Measurements from ENCODE around the gene NTN5. TPM values are rescaled to one million over a fixed set of nuclear protein-coding genes. Genes with fewer than 3 reads are reported as not detected.

Gene NTN5
- total RNA-seq, 1 donor from 2014 or later = 0.30 TPM

DNA sequence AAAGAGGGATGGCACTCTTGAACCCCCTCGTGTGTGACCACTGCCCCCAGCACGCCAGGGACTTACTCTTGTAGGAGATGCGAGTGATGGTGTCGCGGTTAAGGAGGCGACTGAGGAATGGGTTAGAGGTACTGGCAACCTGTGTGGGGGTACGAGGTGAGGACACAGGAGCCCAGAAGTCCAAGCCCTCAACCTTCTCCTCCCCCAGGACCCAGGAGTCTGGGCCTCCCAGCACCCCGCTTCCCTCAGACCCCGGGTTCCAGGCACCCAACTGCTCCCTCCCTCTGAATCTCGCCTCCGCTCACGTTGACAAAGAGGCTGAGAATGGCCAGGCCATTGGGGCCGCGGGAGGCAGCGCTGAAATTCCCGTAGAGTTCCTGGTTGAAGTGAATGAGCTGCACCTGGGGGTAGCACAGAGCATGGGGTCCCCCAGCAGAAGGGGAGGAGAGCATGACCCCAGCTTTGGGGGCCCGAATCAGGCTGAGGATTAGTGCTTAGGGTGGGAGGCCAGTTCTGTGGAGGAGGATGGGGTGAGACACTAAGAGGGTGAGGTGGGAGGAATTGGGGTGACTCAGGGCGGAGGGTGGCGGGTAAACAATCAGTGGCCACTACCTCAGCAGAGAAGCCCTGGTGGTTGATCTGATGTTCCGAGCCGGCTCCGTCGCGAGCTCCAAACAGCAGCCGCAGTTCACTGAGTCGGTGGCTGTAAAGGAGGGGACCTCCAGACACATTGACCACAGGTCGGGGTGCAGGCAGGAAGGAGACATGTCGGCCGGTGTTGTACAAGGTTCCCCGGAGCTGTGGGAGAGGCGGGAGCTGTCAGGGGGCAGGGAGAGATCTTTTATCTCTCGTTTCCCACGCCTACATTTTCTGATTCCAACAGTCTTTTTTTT is 33.1 kb downstream of the NTN5 start:
- intact Hi-C loops (cut with micrococcal nuclease) = loop anchor here (5.0 to 10.0 kb wide), 7 partner anchors 307 to 1238 kb away; partner anchors contain the start of genes AKT1S1, ALDH16A1, BCL2L12 and C19orf73
- no peaks in the 10 kb centered on the region for H3K9me3 Mint-ChIP-seq
- peak; percentile 64 for DNase-seq
- peaks cover 2% of the 10 kb centered on the region for H3K27me3 Mint-ChIP-seq
- H3K27ac Mint-ChIP-seq = peak overlapping the region; percentile 77
- peaks cover 36% of the 10 kb centered on the region for H3K4me1 Mint-ChIP-seq
- no peak overlapping the region for H3K4me3 Mint-ChIP-seq
- peaks cover 2% of the 10 kb centered on the region for H3K36me3 Mint-ChIP-seq (ENCODE audit: low read depth)

- Mint-ChIP-seq H3K9me3 (no peaks in the 10 kb centered on the region), H3K4me3 (peak overlapping the region; percentile 86), H3K36me3 (ENCODE audit: low read depth) (peaks cover 2% of the 10 kb centered on the region), H3K4me1 (peaks cover 35% of the 10 kb centered on the region), H3K27ac (peak overlapping the region; percentile 99), H3K27me3 (peaks cover 2% of the 10 kb centered on the region)
- intact Hi-C loops (cut with micrococcal nuclease) = loop anchor here (1.0 to 10.0 kb wide), 8 partner anchors 20 to 1238 kb away; partner anchors contain the start of genes AKT1S1, ALDH16A1, BCL2L12 and C19orf73
- DNase-seq = peak; percentile 72
Observed at GRCh38 chr19:48638831-48639381, 33.9 kb downstream of the NTN5 start.

GRCh38 chr19:48637948-48638830 is 34.6 kb downstream of the NTN5 start:
- peaks cover 35% of the 10 kb centered on the region for H3K4me1 Mint-ChIP-seq
- peaks cover 2% of the 10 kb centered on the region for H3K36me3 Mint-ChIP-seq (ENCODE audit: low read depth)
- peak; percentile 94 for DNase-seq
- H3K4me3 Mint-ChIP-seq = peak overlapping the region; percentile 86
- H3K9me3 Mint-ChIP-seq = no peaks in the 10 kb centered on the region
- H3K27ac Mint-ChIP-seq = peak overlapping the region; percentile 99
- peaks cover 2% of the 10 kb centered on the region for H3K27me3 Mint-ChIP-seq
- intact Hi-C loops (cut with micrococcal nuclease) = loop anchor here (1.0 to 10.0 kb wide), 10 partner anchors 8 to 1239 kb away; partner anchors contain the start of genes AKT1S1, ALDH16A1, BCL2L12 and C19orf73

- H3K27me3 Mint-ChIP-seq = peaks cover 2% of the 10 kb centered on the region
- H3K36me3 Mint-ChIP-seq (ENCODE audit: low read depth) = peaks cover 2% of the 10 kb centered on the region
- peak overlapping the region; percentile 99 for H3K27ac Mint-ChIP-seq
- H3K9me3 Mint-ChIP-seq = no peaks in the 10 kb centered on the region
- H3K4me3 Mint-ChIP-seq = peak overlapping the region; percentile 86
- peaks cover 35% of the 10 kb centered on the region for H3K4me1 Mint-ChIP-seq
- intact Hi-C loops (cut with micrococcal nuclease) = loop anchor here (1.0 to 10.0 kb wide), 9 partner anchors 9 to 1240 kb away; partner anchors contain the start of genes AKT1S1, ALDH16A1, BCL2L12 and C19orf73
- peak; percentile 100 for DNase-seq
Observed at GRCh38 chr19:48637449-48637947, 35.3 kb downstream of the NTN5 start.

GRCh38 chr19:48636859-48637448 is 35.9 kb downstream of the NTN5 start, which contains the start of gene DBP:
Gene DBP, minus strand, starts transcription at chr19:48637379. Its CDS starts 385 bp downstream, at chr19:48636994.
- peak within 1 kb of the TSS; percentile 86 for H3K4me3 Mint-ChIP-seq
- H3K27me3 Mint-ChIP-seq = peaks cover 2% of the 10 kb centered on the region
- peaks cover 2% of the 10 kb centered on the region for H3K36me3 Mint-ChIP-seq (ENCODE audit: low read depth)
- no peak for DNase-seq
- no peaks in the 10 kb centered on the region for H3K9me3 Mint-ChIP-seq
- peak within 1 kb of the TSS; percentile 99 for H3K27ac Mint-ChIP-seq
- intact Hi-C loops (cut with micrococcal nuclease) = loop anchor here (1.0 to 10.0 kb wide), 9 partner anchors 9 to 1240 kb away; partner anchors contain the start of genes AKT1S1, ALDH16A1, BCL2L12 and C19orf73
- peaks cover 35% of the 10 kb centered on the region for H3K4me1 Mint-ChIP-seq

DNA sequence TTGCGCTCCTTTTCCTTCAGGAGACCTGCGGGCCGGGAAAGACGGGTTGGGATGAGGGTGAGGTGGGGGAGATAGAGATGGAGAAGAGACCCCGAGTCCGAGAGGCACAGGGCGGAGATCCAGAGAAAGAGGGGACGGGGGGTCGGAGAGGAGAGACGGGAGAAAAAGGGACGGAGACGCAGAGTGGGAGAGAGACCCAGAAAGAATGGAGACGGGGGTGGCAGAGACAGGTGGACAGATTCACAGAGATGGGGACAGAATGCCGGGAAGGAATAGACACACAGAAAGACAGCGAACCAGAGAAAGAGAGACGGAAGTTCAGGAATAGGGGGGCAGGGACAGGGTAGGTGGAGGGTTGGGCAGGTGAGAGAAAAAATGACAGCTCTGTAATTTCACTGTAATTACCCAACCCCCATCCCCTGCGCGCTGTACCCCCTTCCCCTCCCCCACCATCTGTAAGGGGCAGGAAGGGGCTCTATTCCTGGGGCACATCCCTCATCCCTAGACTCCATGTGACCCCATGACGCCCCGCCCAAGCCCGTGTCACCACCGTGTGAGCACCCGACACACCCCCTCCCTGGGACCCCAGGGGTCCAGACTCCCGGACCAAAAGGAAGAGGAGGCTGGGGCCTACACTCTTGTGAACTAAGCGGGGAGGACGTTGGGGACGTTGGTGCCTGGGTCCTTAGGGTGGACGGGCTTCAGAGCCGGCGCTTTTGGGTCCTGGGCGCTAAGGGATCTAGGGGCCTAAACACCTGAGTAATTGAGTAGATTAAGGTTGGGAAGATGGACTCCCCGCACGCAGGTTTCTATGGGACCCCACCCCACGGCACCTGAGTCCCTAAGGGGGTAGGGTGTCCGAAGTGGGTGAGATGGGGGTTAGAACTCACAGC is 36.6 kb downstream of the NTN5 start:
- intact Hi-C loops (cut with micrococcal nuclease) = loop anchor here (2.0 to 10.0 kb wide), 8 partner anchors 85 to 1241 kb away; partner anchors contain the start of genes AKT1S1, ALDH16A1, BCL2L12 and C19orf73
- Mint-ChIP-seq H3K27me3 (no peaks in the 10 kb centered on the region), H3K9me3 (no peaks in the 10 kb centered on the region), H3K27ac (peak overlapping the region; percentile 86), H3K4me1 (peaks cover 35% of the 10 kb centered on the region), H3K36me3 (ENCODE audit: low read depth) (peaks cover 2% of the 10 kb centered on the region), H3K4me3 (peak overlapping the region; percentile 86)
- DNase-seq = peak; percentile 78

DNA sequence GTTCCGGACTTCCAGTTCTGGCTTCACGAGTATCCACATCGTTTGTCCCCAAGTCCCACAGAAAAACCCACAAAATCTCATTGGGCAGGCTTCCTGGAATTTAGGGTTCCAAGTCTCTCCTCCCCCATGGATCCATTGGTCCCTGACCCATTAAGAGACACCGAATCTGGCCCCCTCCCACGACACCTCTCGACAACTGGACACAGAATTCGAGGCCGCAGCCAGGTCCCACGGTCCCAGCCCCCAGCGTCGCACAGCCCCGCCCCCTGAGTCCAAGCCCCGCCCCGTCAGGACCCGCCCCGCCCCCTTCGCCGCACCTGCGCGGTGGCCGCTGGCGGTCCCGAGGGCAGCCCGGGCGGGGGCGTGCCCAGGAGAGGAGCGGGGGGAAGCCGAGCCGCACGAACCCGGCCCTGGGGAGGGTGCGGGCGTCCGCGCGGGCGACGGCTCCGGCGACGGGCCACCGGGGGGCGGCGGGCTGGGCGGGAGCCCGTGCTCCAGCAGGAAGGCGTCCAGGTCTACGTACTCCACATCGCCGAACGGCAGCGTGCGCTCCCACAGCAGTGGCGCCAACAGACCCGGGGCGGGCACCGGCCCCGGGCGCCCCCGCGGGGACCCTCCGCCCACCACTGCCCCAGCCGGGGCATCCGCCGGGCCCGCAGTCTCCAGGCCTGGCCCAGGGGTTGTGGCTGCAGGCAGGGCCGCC is 37.4 kb downstream of the NTN5 start:
- peak; percentile 93 for DNase-seq
- intact Hi-C loops (cut with micrococcal nuclease) = loop anchor here (5.0 to 10.0 kb wide), 7 partner anchors 303 to 1242 kb away; partner anchors contain the start of genes AKT1S1, ALDH16A1, BCL2L12 and C19orf73
- Mint-ChIP-seq H3K9me3 (no peaks in the 10 kb centered on the region), H3K4me3 (peak overlapping the region; percentile 86), H3K4me1 (peaks cover 37% of the 10 kb centered on the region), H3K27me3 (no peaks in the 10 kb centered on the region), H3K36me3 (ENCODE audit: low read depth) (peaks cover 2% of the 10 kb centered on the region), H3K27ac (peak overlapping the region; percentile 86)

- peaks cover 35% of the 10 kb centered on the region for H3K4me1 Mint-ChIP-seq
- peak overlapping the region; percentile 86 for H3K27ac Mint-ChIP-seq
- peak overlapping the region; percentile 84 for H3K4me3 Mint-ChIP-seq
- peak; percentile 97 for DNase-seq
- no peaks in the 10 kb centered on the region for H3K27me3 Mint-ChIP-seq
- peaks cover 6% of the 10 kb centered on the region for H3K36me3 Mint-ChIP-seq (ENCODE audit: low read depth)
- intact Hi-C loops (cut with micrococcal nuclease) = loop anchor here (1.0 to 10.0 kb wide), 9 partner anchors 10 to 1243 kb away; partner anchors contain the start of genes AKT1S1, ALDH16A1, BCL2L12 and C19orf73
- no peaks in the 10 kb centered on the region for H3K9me3 Mint-ChIP-seq
Observed at GRCh38 chr19:48634424-48635262, 38.2 kb downstream of the NTN5 start.

GRCh38 chr19:48634036-48634342 is 38.8 kb downstream of the NTN5 start:
- no peak for DNase-seq
- Mint-ChIP-seq H3K9me3 (no peaks in the 10 kb centered on the region), H3K4me3 (peak overlapping the region; percentile 84), H3K36me3 (ENCODE audit: low read depth) (peaks cover 9% of the 10 kb centered on the region), H3K27me3 (no peaks in the 10 kb centered on the region), H3K4me1 (peaks cover 32% of the 10 kb centered on the region), H3K27ac (peak overlapping the region; percentile 86)
- intact Hi-C loops (cut with micrococcal nuclease) = loop anchor here (1.0 to 10.0 kb wide), 4 partner anchors 10 to 1031 kb away; partner anchors contain the start of genes BCL2L12, C19orf73, IRF3 and LIN7B

DNA sequence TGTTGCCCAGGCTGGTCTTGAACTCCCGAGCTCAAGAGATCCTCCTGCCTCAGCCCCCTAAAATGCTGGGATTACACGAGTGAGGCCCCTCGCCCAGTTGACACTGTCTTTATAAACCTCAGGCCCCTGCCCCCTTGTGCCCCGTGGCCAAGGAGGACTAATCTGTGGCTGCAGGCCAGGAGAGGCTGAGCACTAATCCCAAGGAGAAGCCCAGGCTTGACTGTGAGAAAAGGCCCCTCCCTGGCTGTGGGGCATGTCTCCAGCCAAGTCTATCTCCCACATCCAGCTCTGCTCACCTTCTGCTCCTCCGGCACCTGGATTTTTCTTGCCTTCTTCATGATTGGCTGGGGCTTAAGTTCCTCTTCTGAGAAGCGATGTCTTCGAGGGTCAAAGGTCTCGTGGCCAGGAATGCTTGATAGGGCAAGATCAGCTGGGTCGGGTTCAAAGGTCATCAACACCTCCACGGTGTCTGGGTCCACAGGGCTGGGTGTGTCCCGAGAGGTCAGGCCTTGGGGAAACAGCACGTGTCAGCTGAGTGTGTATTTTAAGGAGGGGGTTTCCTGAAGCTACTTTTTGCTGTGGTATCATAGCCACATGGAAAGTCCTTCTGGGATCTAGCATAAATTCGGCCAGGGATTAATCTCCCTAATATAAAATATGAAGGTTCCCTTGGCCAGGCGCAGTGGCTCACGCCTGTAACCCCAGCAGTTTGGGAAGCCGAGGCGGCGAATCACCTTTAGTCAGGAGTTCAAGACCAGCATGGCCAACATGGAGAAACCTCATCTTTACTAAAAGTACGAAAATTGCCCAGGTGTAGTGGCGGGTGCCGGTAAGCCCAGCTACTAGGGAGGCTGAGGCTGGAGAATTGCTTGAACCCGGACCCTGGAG is 39.4 kb downstream of the NTN5 start:
- Mint-ChIP-seq H3K36me3 (ENCODE audit: low read depth) (peaks cover 9% of the 10 kb centered on the region), H3K4me3 (peak overlapping the region; percentile 84), H3K27me3 (no peaks in the 10 kb centered on the region), H3K4me1 (peaks cover 26% of the 10 kb centered on the region), H3K9me3 (no peaks in the 10 kb centered on the region), H3K27ac (peak overlapping the region; percentile 86)
- DNase-seq = peak; percentile 61
- intact Hi-C loops (cut with micrococcal nuclease) = loop anchor here (1.0 to 10.0 kb wide), 4 partner anchors 9 to 1031 kb away; partner anchors contain the start of genes BCL2L12, C19orf73, IRF3 and LIN7B
